Parathyroid adenoma (tissue), 2 donors: ENCODE data around the gene TMIGD3.

ENCODE experiments used
- H2AFZ ChIP-seq: fragments of 300-600 bp; sonication (generic); one replicate; pipeline ENCODE4 v1.7.0; 2017; ENCODE audit warnings: antibody characterized with exemption, mild to moderate bottlenecking
- H3K27ac ChIP-seq: fragments of 300-600 bp; sonication (generic); one replicate; pipeline ENCODE4 v1.7.0; 2017
- H3K27me3 ChIP-seq: fragments of 300-600 bp; sonication (generic); one replicate; pipeline ENCODE4 v1.7.0; 2017; ENCODE audit warnings: low read length; ENCODE audit not compliant: control insufficient read depth, insufficient read depth
- H3K36me3 ChIP-seq: fragments of 300-600 bp; sonication (generic); one replicate; pipeline ENCODE4 v1.7.0; 2017; ENCODE audit warnings: low read length; ENCODE audit not compliant: control insufficient read depth, insufficient read depth
- H3K4me1 ChIP-seq: fragments of 300-600 bp; sonication (generic); one replicate; pipeline ENCODE4 v1.7.0; 2017; ENCODE audit warnings: control low read depth
- H3K4me2 ChIP-seq: fragments of 300-600 bp; sonication (generic); one replicate; pipeline ENCODE4 v1.7.0; 2017; ENCODE audit warnings: low read length
- H3K4me3 ChIP-seq: fragments of 300-600 bp; sonication (generic); one replicate; pipeline ENCODE4 v1.7.0; 2017; ENCODE audit warnings: low read depth, low read length
- H3K79me2 ChIP-seq: fragments of 300-600 bp; sonication (generic); one replicate; pipeline ENCODE4 v1.7.0; 2017; ENCODE audit warnings: control low read depth
- H3K9ac ChIP-seq: fragments of 300-600 bp; sonication (generic); one replicate; pipeline ENCODE4 v1.7.0; 2017; ENCODE audit warnings: mild to moderate bottlenecking
- H3K9me3 ChIP-seq: fragments of 300-600 bp; sonication (generic); one replicate; pipeline ENCODE4 v1.7.0; 2017; ENCODE audit warnings: low read length; ENCODE audit not compliant: control insufficient read depth
- CTCF ChIP-seq: fragments of 300-600 bp; sonication (generic); IDR thresholded peaks from one replicate; pipeline ENCODE4 v1.7.0; 2017; ENCODE audit warnings: antibody characterized with exemption, mild to moderate bottlenecking
- donor health status: primary hyperparathyroidism.

TMIGD3 gene

DNA sequence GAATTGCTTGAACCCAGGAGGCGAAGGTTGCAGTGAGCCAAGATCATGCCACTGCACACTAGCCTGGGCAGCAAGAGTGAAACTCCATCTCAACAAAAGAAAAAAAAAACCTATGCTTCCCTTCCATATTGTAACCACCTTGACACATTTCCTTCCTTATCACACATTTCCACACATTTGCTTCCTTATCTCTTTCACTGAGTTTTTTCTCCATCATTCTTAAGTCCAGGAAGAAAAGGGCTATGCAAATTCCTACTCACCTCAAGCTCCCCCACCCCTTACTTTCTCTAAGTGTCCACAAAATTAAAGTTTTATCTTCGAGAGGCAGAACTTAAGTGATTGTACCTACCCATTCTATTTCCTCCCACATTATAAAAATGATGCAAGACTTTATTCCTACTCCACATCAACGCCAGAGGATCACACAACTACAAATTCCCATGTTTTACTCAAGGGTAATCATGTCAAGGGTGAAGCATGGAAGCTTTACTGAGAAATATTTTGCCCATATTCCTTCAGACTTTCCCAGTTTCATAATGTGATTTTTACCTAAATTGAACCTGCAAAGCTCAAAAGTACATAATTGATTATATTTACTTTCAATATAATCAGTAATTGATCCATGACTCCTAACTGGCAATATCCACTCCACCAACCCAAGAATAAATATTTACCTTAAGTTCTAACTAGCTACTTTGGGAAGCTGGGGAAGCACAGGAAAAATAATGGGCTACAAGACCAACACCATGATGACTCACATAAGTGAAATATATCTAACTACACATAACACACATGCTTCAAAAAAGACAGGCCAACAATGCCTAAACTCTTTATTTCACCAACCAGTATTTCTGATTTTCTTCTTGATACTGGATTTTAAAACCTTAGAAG, 63.7 kb downstream of the TMIGD3 start:
- no peak overlapping the region for H3K27ac ChIP-seq
- no peaks in the 10 kb centered on the region for H3K36me3 ChIP-seq
- H3K79me2 ChIP-seq: no peaks in the 10 kb centered on the region
- H3K4me2 ChIP-seq: no peak overlapping the region
- no peak overlapping the region for H3K4me3 ChIP-seq
- TF ChIP-seq CTCF: no peak
- H3K9me3 ChIP-seq: no peaks in the 10 kb centered on the region
- no peaks in the 10 kb centered on the region for H3K27me3 ChIP-seq
- no peaks in the 10 kb centered on the region for H3K4me1 ChIP-seq
- H2AFZ ChIP-seq: no peak overlapping the region
- no peak overlapping the region for H3K9ac ChIP-seq

- H3K36me3 ChIP-seq: no peaks in the 10 kb centered on the region
- H3K27me3 ChIP-seq: no peaks in the 10 kb centered on the region
- H3K4me3 ChIP-seq: no peak overlapping the region
- H3K27ac ChIP-seq: no peak overlapping the region
- H3K4me1 ChIP-seq: no peaks in the 10 kb centered on the region
- no peaks in the 10 kb centered on the region for H3K79me2 ChIP-seq
- TF ChIP-seq CTCF: no peak
- no peak overlapping the region for H3K4me2 ChIP-seq
- H3K9ac ChIP-seq: no peak overlapping the region
- H2AFZ ChIP-seq: no peak overlapping the region
- H3K9me3 ChIP-seq: no peaks in the 10 kb centered on the region
These were observed 66.7 kb downstream of the TMIGD3 start for GRCh38 chr1:111436726-111437125.
